Measurements from ENCODE around the gene JMJD4. TPM values are rescaled to one million over a fixed set of nuclear protein-coding genes. Genes with fewer than 3 reads are reported as not detected.
A peak's percentile ranks its signal among the peaks of the same experiment; 100 is the strongest.

The JMJD4 gene
- total RNA-seq, 1 experiment from 2014 or later, result 49.6 TPM

GRCh38 chr1:227768640-227769039 is 33.5 kb upstream of the JMJD4 start:
- DNase-seq (ENCODE audit: low spot score), result no peak

DNA sequence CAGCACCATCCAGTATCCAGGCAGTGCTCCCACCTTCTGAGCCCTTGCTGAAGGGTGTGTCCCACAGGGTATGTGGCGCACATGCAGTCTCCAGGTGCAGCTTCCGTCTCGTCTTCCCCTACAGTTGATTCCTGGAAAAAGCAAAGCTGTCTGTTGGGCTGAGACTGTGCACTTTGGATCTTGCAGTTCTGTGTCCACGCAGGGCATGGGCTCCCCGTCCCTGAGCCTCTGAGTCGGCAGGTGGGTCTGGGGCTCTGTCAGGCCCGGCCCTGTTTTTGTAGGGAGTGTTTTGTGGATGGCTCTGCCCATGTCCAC is 33.0 kb upstream of the JMJD4 start:
- DNase-seq (ENCODE audit: low spot score), result no peak

GRCh38 chr1:227767401-227768124 is 32.5 kb upstream of the JMJD4 start:
- no peak for DNase-seq (ENCODE audit: low spot score)

GRCh38 chr1:227766653-227767277 is 31.7 kb upstream of the JMJD4 start:
- no peak for DNase-seq (ENCODE audit: low spot score)

DNA sequence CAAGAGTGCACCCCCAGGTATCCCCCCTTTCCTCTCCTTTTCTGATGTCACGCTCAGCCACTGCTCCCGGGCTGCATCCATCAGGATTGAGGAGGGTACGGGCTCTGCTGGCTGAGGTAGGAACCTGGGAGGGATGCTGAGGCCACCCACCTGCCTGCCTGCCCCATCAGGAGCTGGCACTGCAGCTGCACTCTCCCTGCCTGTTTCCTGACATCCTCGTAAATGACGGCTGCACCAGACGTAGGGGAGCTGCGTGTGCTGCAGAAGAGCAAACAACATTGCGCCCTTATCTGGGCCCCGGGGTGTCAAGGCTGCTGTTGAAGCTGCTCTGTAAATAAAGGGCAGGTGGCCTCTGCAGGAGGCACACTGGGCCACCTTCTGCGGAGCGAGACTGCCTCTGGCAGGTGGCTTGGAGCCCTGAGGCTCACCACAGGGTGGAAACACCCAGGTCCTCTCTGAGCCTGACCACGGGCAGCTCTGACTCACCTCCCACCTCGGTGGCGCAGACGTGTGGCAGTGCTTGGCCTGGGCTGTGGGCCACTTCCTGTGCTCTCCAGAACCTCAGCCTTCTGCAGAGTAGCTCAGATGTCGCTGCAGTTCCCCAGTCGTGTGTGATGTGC is 31.0 kb upstream of the JMJD4 start:
- DNase-seq (ENCODE audit: low spot score), result no peak

DNA sequence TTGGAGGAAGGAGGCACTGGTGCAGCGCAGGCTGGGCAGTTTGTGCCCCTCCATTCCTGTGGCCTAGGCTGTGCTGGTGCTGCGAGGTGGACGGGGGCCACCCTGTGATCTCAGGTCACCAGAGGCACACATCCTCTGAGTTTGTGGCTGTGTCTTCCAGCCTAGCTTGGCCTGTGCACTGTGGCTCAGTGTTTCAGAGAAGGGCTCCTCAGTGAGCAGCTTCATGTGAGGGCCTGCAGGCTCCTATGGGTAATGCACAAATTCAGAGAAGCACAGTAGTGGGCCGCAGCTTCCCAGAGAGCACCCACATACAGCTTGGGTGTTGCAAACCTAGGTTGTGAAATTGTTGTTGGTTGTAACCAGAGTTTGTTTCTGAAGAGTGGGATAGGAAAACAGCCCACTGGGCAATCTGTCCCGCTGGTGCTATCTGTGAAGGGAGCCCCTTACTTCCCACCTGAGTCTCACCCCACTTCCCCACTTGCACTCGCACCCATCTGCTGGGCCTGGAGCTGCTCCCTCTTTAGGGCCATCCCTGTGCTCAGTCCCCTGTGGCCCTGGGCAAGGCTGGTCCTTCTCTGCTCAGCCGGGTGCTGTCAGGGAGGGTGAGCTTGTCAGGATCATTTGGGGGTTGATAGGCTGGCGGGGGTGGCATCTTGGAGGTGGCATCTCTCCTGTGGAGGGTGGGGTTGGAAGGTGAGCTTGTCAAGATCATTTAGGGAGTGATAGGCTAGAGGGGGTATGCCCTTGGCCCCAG is 30.3 kb upstream of the JMJD4 start:
- DNase-seq (ENCODE audit: low spot score), result no peak

- no peak for DNase-seq (ENCODE audit: low spot score)
These were observed 28.9 kb upstream of the JMJD4 start for GRCh38 chr1:227764019-227764391.

- no peak for DNase-seq (ENCODE audit: low spot score)
These were observed 28.3 kb upstream of the JMJD4 start for GRCh38 chr1:227763246-227764018.

DNA sequence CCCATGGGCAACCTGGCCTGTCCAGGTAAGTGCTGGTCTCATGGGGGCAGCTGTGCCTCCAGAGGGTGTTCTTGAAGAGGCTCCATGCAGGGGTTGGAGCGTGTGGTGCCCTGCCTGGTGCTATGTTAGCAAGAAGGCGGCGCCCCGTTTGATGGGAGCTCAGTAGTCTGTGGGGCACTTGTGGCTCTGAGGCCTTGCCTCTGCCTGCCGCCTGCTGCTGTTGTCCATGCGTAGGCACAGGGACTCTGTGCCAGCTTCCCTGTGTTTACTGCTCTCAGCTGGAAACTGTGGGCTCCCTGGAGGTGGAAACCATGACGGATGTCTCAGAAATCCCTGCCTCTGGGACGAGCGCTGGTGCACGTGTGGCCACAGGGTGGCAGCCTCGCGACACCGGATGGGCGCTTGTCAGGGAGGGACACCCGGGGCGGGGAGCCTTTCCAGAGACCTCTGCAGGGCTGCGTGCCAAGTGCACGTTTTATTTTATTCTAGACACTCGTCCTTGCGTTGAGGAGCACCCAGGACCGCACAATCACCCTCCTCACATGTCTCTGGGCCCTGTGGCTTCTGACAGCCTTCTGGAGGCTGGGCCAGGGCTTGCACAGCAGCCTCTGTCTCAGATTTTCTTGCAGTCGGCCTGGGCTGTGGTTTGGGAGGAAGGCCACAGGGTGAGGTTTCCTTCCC is 27.3 kb upstream of the JMJD4 start:
- peak; percentile 80 for DNase-seq (ENCODE audit: low spot score)

GRCh38 chr1:227761621-227762230 is 26.6 kb upstream of the JMJD4 start:
- DNase-seq (ENCODE audit: low spot score), result no peak

- DNase-seq (ENCODE audit: low spot score), result no peak
These were observed 25.3 kb upstream of the JMJD4 start for GRCh38 chr1:227760377-227760776.

- DNase-seq (ENCODE audit: low spot score), result no peak
These were observed 24.5 kb upstream of the JMJD4 start for GRCh38 chr1:227759341-227760300.

DNA sequence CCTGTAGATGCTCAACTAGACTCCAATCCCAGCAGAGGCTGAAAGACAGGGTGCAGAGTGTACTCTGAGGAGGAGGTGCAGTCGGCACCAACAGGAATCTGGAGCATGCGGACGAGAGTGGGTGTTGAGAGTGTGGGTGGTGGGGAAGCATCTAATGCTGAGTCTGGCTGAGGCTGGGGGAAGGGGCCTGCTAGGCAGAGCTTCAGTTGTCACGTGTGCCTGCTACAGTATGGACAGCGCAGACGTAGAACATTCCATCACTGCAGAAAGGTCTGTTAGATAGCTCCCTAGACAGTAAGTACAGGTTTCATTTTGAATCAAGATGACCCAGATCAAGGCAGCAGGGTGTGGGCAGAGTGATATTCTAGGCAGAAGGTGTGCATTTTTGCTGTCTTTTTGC is 23.3 kb upstream of the JMJD4 start:
- DNase-seq (ENCODE audit: low spot score), result no peak

DNA sequence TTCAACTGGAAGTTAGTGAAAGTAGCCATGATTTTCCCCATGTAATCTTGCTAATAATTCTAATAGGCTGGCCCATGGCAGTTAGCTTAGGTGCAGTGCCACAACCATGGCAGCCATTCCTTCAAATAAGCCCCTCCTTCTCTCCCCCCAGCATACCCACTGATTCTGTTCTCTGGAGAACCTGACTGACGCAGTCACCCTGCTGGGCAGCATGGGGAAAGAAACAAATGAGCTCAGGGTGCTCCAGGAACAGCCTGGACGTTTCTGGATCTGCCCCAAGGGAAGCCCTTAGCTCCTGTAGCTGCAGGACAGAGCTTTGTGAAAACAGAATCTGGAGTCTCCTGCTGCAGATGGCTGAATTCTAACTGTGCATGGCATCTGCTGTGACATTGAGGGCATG is 22.7 kb upstream of the JMJD4 start:
- DNase-seq (ENCODE audit: low spot score), result no peak

GRCh38 chr1:227756172-227756959 is 21.3 kb upstream of the JMJD4 start:
- DNase-seq (ENCODE audit: low spot score), result no peak

- no peak for DNase-seq (ENCODE audit: low spot score)
These were observed 19.9 kb upstream of the JMJD4 start for GRCh38 chr1:227754958-227755357.

GRCh38 chr1:227753999-227754711 is 19.1 kb upstream of the JMJD4 start:
- DNase-seq (ENCODE audit: low spot score), result no peak

Measured in HT-29 (cell line).